IMR-90 (cell line): ENCODE results near the gene BAG1. TPM values are rescaled to one million over a fixed set of nuclear protein-coding genes. Genes with fewer than 3 reads are reported as not detected.
A peak's percentile ranks its signal among the peaks of the same experiment; 100 is the strongest.

Source experiments
- ATAC-seq: fragments of 200-7000 bp; cut with Tn5 transposase; 2 replicates; pipeline ENCODE4 v1.9.1; 2020; ENCODE audit warnings: low read depth, mild to moderate bottlenecking, moderate library complexity
- BruUV-seq: library from RNA; stranded (reverse); fragments of 400-500 nt; replicated peaks from 2 replicates; lab custom pipeline; 2021; lab: Mats Ljungman, UMichigan
- CTCF ChIA-PET: fragments of 300-600 bp; formaldehyde crosslinking; extraction: SDS; loops from one replicate; lab custom pipeline; 2021; ENCODE audit warnings: antibody characterized with exemption; lab: Yijun Ruan, JAX
- POLR2A ChIA-PET: fragments of 300-600 bp; sonication (Branson Sonifier 250); formaldehyde crosslinking; loops from one replicate; lab custom pipeline; 2022; ENCODE audit warnings: antibody characterized with exemption; ENCODE audit not compliant: unreplicated experiment; lab: Charles Lee
- DNase-seq: peaks from one replicate; pipeline ENCODE4 v3.0.0; 2013
- H2AFZ ChIP-seq: replicated peaks from 2 replicates; pipeline ENCODE3; 2013; ENCODE audit warnings: low read length, mild to moderate bottlenecking; ENCODE audit not compliant: poor library complexity
- H2AK5ac ChIP-seq: 2 replicates; pipeline ENCODE4 v1.6.1; 2013; ENCODE audit warnings: low read depth, low read length, inconsistent platforms
- H2AK9ac ChIP-seq: replicated peaks from 2 replicates; pipeline ENCODE3; 2013; ENCODE audit warnings: mild to moderate bottlenecking, low read depth, low read length, moderate library complexity; ENCODE audit not compliant: poor library complexity
- H2BK120ac ChIP-seq: 2 replicates; pipeline ENCODE4 v1.6.1; 2013; ENCODE audit warnings: low read depth, low read length, inconsistent platforms
- H2BK15ac ChIP-seq: 3 replicates; pipeline ENCODE4 v1.6.1; 2013; ENCODE audit warnings: low read depth, low read length, inconsistent platforms
- H2BK20ac ChIP-seq: 2 replicates; pipeline ENCODE4 v1.6.1; 2013; ENCODE audit warnings: low read depth, mild to moderate bottlenecking, inconsistent platforms, low read length, moderate library complexity
- H2BK5ac ChIP-seq: 2 replicates; pipeline ENCODE4 v1.6.1; 2013; ENCODE audit warnings: mild to moderate bottlenecking, low read depth, low read length, inconsistent platforms; ENCODE audit not compliant: poor library complexity, severe bottlenecking
- H3K14ac ChIP-seq: replicated peaks from 2 replicates; pipeline ENCODE4 v1.6.1; 2013; ENCODE audit warnings: low read depth, low read length, inconsistent platforms
- H3K18ac ChIP-seq: 2 replicates; pipeline ENCODE4 v1.6.1; 2013; ENCODE audit warnings: low read depth, low read length, control low read depth
- H3K23ac ChIP-seq: 2 replicates; pipeline ENCODE4 v1.6.1; 2013; ENCODE audit warnings: low read depth, low read length, inconsistent platforms
- H3K27ac ChIP-seq: 2 replicates; pipeline ENCODE4 v1.5.1; 2013; ENCODE audit warnings: mild to moderate bottlenecking, control low read depth, low read length; ENCODE audit not compliant: insufficient read depth
- H3K27me3 ChIP-seq: 2 replicates; pipeline ENCODE4 v1.6.1; 2013; ENCODE audit warnings: low read length; ENCODE audit not compliant: control insufficient read depth, insufficient read depth
- H3K36me3 ChIP-seq: 2 replicates; pipeline ENCODE4 v1.6.1; 2013; ENCODE audit warnings: low read length, mixed read lengths; ENCODE audit not compliant: control insufficient read depth, insufficient read depth
- H3K4ac ChIP-seq: 2 replicates; pipeline ENCODE4 v1.6.1; 2013; ENCODE audit warnings: low read depth, low read length, inconsistent platforms
- H3K4me1 ChIP-seq: 2 replicates; pipeline ENCODE4 v1.6.1; 2013; ENCODE audit warnings: low read length, mixed read lengths; ENCODE audit not compliant: control insufficient read depth, insufficient read depth
- H3K4me2 ChIP-seq: 2 replicates; pipeline ENCODE4 v1.6.1; 2013; ENCODE audit warnings: low read depth, mild to moderate bottlenecking, control low read depth, low read length, moderate library complexity
- H3K4me3 ChIP-seq: 2 replicates; pipeline ENCODE4 v1.5.1; 2013; ENCODE audit warnings: low read depth, mild to moderate bottlenecking, control low read depth, low read length, moderate library complexity; ENCODE audit not compliant: insufficient read depth
- H3K56ac ChIP-seq: 2 replicates; pipeline ENCODE4 v1.6.1; 2013; ENCODE audit warnings: low read length, inconsistent platforms; ENCODE audit not compliant: insufficient read depth; ENCODE audit errors: extremely low read depth
- H3K79me1 ChIP-seq, 2 experiments: 2 replicates each; pipeline ENCODE4 v1.6.1; 2013; ENCODE audit warnings: low read length in 2 of 2, inconsistent platforms in 1 of 2, low read depth in 1 of 2
- H3K9ac ChIP-seq: 2 replicates; pipeline ENCODE4 v1.6.1; 2013; ENCODE audit warnings: low read depth, low read length, control low read depth
- H3K9me1 ChIP-seq: 2 replicates; pipeline ENCODE4 v1.6.1; 2013; ENCODE audit warnings: low read length, inconsistent platforms; ENCODE audit not compliant: insufficient read depth
- H3K9me3 ChIP-seq: 2 replicates; pipeline ENCODE4 v1.6.1; 2013; ENCODE audit warnings: low read length; ENCODE audit not compliant: control insufficient read depth, insufficient read depth
- H4K20me1 ChIP-seq: 2 replicates; pipeline ENCODE4 v1.6.1; 2013; ENCODE audit warnings: low read length, inconsistent platforms; ENCODE audit not compliant: insufficient read depth
- H4K5ac ChIP-seq: 2 replicates; pipeline ENCODE4 v1.6.1; 2013; ENCODE audit warnings: mild to moderate bottlenecking, low read depth, low read length, control low read depth
- H4K8ac ChIP-seq, 2 experiments: 2 replicates each; pipeline ENCODE4 v1.6.1; 2013; ENCODE audit warnings: low read depth in 2 of 2, low read length in 2 of 2, control low read depth in 1 of 2, inconsistent platforms in 1 of 2
- H4K91ac ChIP-seq: 2 replicates; pipeline ENCODE4 v1.6.1; 2013; ENCODE audit warnings: low read depth, low read length, inconsistent platforms; ENCODE audit not compliant: insufficient read depth
- BHLHE40 ChIP-seq: fragments of 150-350 bp; IDR thresholded peaks from 2 replicates; pipeline ENCODE4 v1.6.1; 2016; ENCODE audit warnings: mild to moderate bottlenecking, low read depth, low read length
- CEBPB ChIP-seq: IDR thresholded peaks from 2 replicates; pipeline ENCODE4 v1.6.1; 2012; ENCODE audit warnings: low read depth, low read length, improper control_type of control experiment
- CHD1 ChIP-seq: IDR thresholded peaks from 2 replicates; pipeline ENCODE4 v1.6.1; 2012; ENCODE audit warnings: low read depth, low read length, improper control_type of control experiment
- FOS ChIP-seq: fragments of 150-350 bp; IDR thresholded peaks from 2 replicates; pipeline ENCODE4 v1.6.1; 2016; ENCODE audit warnings: low read depth, low read length
- MAFK ChIP-seq: IDR thresholded peaks from 2 replicates; pipeline ENCODE4 v1.6.1; 2012; ENCODE audit warnings: low read depth, low read length, improper control_type of control experiment
- MAZ ChIP-seq: IDR thresholded peaks from 2 replicates; pipeline ENCODE4 v1.6.1; 2012; ENCODE audit warnings: low read depth, mild to moderate bottlenecking, low read length, improper control_type of control experiment, moderate library complexity, borderline replicate concordance
- MXI1 ChIP-seq: IDR thresholded peaks from 2 replicates; pipeline ENCODE4 v1.6.1; 2012; ENCODE audit warnings: low read depth, mild to moderate bottlenecking, low read length, moderate library complexity, borderline replicate concordance
- NFE2L2 ChIP-seq: fragments of 150-350 bp; IDR thresholded peaks from 2 replicates; pipeline ENCODE4 v1.6.1; 2016; ENCODE audit warnings: low read depth, mild to moderate bottlenecking, low read length
- RCOR1 ChIP-seq: IDR thresholded peaks from 2 replicates; pipeline ENCODE4 v1.6.1; 2012; ENCODE audit warnings: mild to moderate bottlenecking, low read length, improper control_type of control experiment; ENCODE audit not compliant: insufficient replicate concordance
- RFX5 ChIP-seq: IDR thresholded peaks from 2 replicates; pipeline ENCODE4 v1.8.0; 2012; ENCODE audit warnings: low read depth, mild to moderate bottlenecking, low read length, moderate library complexity
- SMC3 ChIP-seq: fragments of 150-350 bp; IDR thresholded peaks from 2 replicates; pipeline ENCODE4 v1.6.1; 2016; ENCODE audit warnings: low read depth, mild to moderate bottlenecking, antibody characterized with exemption, low read length, moderate library complexity
- WGBS, 2 experiments: methylation state at CpG; one replicate each; pipeline versions ENCODE4 v1.1.5 to v1.1.7; 2013; ENCODE audit warnings: missing lambda C conversion rate in 2 of 2; ENCODE audit not compliant: insufficient read length in 1 of 2; ENCODE audit errors: extremely low coverage in 2 of 2; 5-methylcytosine and 5-hydroxymethylcytosine counted together
- dilution Hi-C: fragments of 300-500 bp; cut with HindIII; formaldehyde crosslinking; loops from one replicate; pipeline ENCODE4 v1.14.3; 2018; ENCODE audit warnings: low sequenced_read_pairs; ENCODE audit not compliant: unreplicated experiment
- in situ Hi-C: fragments of 300-500 bp; cut with MboI; formaldehyde crosslinking; loops from 3 replicates; pipeline ENCODE4 v1.14.3; 2019; ENCODE audit warnings: low sequenced_read_pairs, inconsistent platforms, mixed read lengths
- intact Hi-C: fragments of 100-400 bp; cut with micrococcal nuclease; formaldehyde crosslinking; loops from 2 replicates; pipeline ENCODE4 v1.10.0; 2022
- polyA plus RNA-seq, 3 experiments: library from polyadenylated mRNA; depleted of rRNA; stranded (reverse); fragments of >200 nt; gene quantifications; 2 replicates each; pipeline ENCODE4 v1.2.3, GENCODE V29; 2012; ENCODE audit warnings: low replicate concordance in 1 of 3
- total RNA-seq: library from RNA; depleted of rRNA; stranded (reverse); fragments of >200 nt; gene quantifications from 2 replicates; pipeline ENCODE4 v1.2.3, GENCODE V29; 2012
- TF ChIP-seq, protein P1 (sequence below): conservative IDR thresholded peaks from 2 replicates; pipeline ENCODE4 v1.5.1; 2012; ENCODE audit warnings: mild to moderate bottlenecking, low read depth, low read length, improper control_type of control experiment
- TF ChIP-seq, protein P2 (sequence below): fragments of 150-350 bp; IDR thresholded peaks from 2 replicates; pipeline ENCODE4 v1.6.1; 2017; ENCODE audit warnings: mild to moderate bottlenecking, antibody characterized with exemption, low read length, low read depth

The BAG1 gene
- total and polyA plus RNA-seq, 2 of the 4 experiments (the other 2 are of a cell fraction) = 4.5 to 20.9 TPM

GRCh38 chr9:33290247-33291030, 25.9 kb upstream of the BAG1 start, which contains the start of gene NFX1:
Gene NFX1 (plus strand): TSS chr9:33290516. CDS start chr9:33290573, 57 bp downstream.
- Histone ChIP-seq H3K23ac (peak within 1 kb of the TSS; percentile 99), H4K91ac (peak within 1 kb of the TSS; percentile 95)
- TF ChIP-seq FOS (peak; percentile 53), MAZ (peak; percentile 98), MXI1 (peak; percentile 80; the same call in 1 of the 2 replicates), MAFK (0 out of 2 replicates have a peak, but pooled peaks have one; percentile 8), CEBPB (peak; percentile 100), SMC3 (no peak), CHD1 (peak; percentile 98), RFX5 (no peak), RCOR1 (no peak), BHLHE40 (peak; percentile 97), NFE2L2 (no peak; the same call in 1 of the 2 replicates)
- TF ChIP-seq, protein P1, sequence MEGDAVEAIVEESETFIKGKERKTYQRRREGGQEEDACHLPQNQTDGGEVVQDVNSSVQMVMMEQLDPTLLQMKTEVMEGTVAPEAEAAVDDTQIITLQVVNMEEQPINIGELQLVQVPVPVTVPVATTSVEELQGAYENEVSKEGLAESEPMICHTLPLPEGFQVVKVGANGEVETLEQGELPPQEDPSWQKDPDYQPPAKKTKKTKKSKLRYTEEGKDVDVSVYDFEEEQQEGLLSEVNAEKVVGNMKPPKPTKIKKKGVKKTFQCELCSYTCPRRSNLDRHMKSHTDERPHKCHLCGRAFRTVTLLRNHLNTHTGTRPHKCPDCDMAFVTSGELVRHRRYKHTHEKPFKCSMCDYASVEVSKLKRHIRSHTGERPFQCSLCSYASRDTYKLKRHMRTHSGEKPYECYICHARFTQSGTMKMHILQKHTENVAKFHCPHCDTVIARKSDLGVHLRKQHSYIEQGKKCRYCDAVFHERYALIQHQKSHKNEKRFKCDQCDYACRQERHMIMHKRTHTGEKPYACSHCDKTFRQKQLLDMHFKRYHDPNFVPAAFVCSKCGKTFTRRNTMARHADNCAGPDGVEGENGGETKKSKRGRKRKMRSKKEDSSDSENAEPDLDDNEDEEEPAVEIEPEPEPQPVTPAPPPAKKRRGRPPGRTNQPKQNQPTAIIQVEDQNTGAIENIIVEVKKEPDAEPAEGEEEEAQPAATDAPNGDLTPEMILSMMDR = no peak
- TF ChIP-seq, protein P2, sequence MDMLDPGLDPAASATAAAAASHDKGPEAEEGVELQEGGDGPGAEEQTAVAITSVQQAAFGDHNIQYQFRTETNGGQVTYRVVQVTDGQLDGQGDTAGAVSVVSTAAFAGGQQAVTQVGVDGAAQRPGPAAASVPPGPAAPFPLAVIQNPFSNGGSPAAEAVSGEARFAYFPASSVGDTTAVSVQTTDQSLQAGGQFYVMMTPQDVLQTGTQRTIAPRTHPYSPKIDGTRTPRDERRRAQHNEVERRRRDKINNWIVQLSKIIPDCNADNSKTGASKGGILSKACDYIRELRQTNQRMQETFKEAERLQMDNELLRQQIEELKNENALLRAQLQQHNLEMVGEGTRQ = peak; percentile 98

More at GRCh38 chr9:33290247-33291030, 25.9 kb upstream of the BAG1 start, which contains the start of gene NFX1:
- H2AFZ ChIP-seq = peak within 1 kb of the TSS; percentile 92
- intact Hi-C loops (loop anchor here (10.0 kb wide), 1 partner anchor 64 kb away; no protein-coding TSS in a partner anchor), dilution Hi-C loops (loop anchor here (25.0 kb wide), 1 partner anchor 172 kb away; the partner anchor contains the start of gene NOL6), in situ Hi-C loops (loop anchor here (5.0 kb wide), 1 partner anchor 177 kb away; no protein-coding TSS in a partner anchor)
- H2AK9ac ChIP-seq = peak within 1 kb of the TSS; percentile 98
- peaks cover 11% of the 10 kb centered on the region for H3K36me3 ChIP-seq
- H3K56ac ChIP-seq = peak within 1 kb of the TSS; percentile 99
- H3K79me1 ChIP-seq = peaks cover 25 to 50% of the 10 kb centered on the region in 2 experiments
- H2BK20ac ChIP-seq = peak within 1 kb of the TSS; percentile 66
- peak within 1 kb of the TSS; percentile 96 for H2BK120ac ChIP-seq
- H3K9me3 ChIP-seq = no peaks in the 10 kb centered on the region
- H3K27ac ChIP-seq = peak within 1 kb of the TSS; percentile 99
- H4K20me1 ChIP-seq = no peaks in the 10 kb centered on the region
- H2AK5ac ChIP-seq = peak within 1 kb of the TSS; percentile 91
- peaks cover 4% of the 10 kb centered on the region; the same call in 1 of the 2 replicates for H3K4me1 ChIP-seq
- peak within 1 kb of the TSS; percentile 100 for H3K14ac ChIP-seq
- no peaks in the 10 kb centered on the region for H3K27me3 ChIP-seq
- 0% methylated on average over 37 of the region's 63 CpGs; no CpG with 5 or more reads in 1 of the 2 experiments for WGBS, 2 experiments
- peak within 1 kb of the TSS; percentile 97 for H3K18ac ChIP-seq
- H3K9ac ChIP-seq = peak within 1 kb of the TSS; percentile 96
- peak within 1 kb of the TSS; percentile 99 for H2BK5ac ChIP-seq
- H4K5ac ChIP-seq = peak within 1 kb of the TSS; percentile 97
- ATAC-seq = peak; percentile 91
- peak within 1 kb of the TSS; percentile 68 for H3K4me3 ChIP-seq
- no TSS peak for BruUV-seq
- DNase-seq = peak; percentile 99
- CTCF ChIA-PET = interaction anchor here (0.6 to 0.8 kb wide), 6 partner anchors 38 to 989 kb away, joined by 3 to 8 read pairs (median 4); no protein-coding TSS in a partner anchor
- H3K9me1 ChIP-seq = no peaks in the 10 kb centered on the region
- H4K8ac ChIP-seq = peak within 1 kb of the TSS; percentile 75 to 100
- H2BK15ac ChIP-seq = peak within 1 kb of the TSS; percentile 87
- POLR2A ChIA-PET = interaction anchor here (0.5 to 0.8 kb wide), 3 partner anchors 25 to 186 kb away, joined by 3 to 21 read pairs (median 3); no protein-coding TSS in a partner anchor
- peak within 1 kb of the TSS; percentile 79 for H3K4me2 ChIP-seq
- peak within 1 kb of the TSS; percentile 99 for H3K4ac ChIP-seq
